ENCODE data around the gene EPS8L2.
A peak's percentile ranks its signal among the peaks of the same experiment; 100 is the strongest.

EPS8L2 gene

GRCh38 chr11:763073-763463 lies 57.0 kb downstream of the EPS8L2 start:
- no peak for DNase-seq (ENCODE audit: low read depth)

- no peak for DNase-seq (ENCODE audit: low read depth)
Measured at GRCh38 chr11:763549-764321, 57.7 kb downstream of the EPS8L2 start.

- no peak for DNase-seq (ENCODE audit: low read depth)
Measured at GRCh38 chr11:764322-765024, 58.4 kb downstream of the EPS8L2 start.

DNA sequence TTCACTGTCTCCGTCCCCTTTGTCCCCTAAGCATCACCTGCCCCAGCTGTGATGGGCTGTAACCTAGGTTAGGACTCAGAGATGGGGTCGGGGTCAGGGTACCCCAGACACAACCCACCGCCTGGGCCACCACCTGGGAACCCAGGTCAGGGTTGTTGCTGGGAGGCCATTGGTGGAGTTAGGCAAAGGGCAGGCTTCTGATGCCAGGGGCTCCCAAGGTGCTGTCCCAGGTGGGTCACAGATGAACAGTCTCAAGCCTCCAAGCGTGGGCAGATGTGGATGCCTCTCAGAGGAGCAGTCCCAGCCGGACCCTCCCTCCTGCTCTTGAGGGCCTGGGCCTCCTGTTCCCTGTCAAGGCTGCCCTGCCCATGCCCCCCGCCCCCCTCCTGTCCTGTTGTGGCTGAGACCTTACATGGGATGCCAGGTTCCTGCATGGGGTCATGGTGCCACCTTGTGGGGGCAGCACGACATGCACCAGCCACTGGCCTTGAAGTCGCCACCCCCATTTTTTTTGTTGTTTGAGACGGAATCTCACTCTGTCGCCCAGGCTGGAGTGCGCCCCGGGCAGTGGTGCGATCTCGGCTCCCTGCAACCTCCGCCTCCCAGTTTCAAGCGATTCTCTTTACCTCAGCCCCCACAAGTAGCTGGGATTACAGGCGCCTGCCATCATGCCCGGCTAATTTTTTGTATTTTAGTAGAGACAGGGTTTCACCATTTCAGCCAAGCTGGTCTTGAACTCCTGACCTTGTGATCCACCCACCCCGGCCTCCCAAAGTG lies 59.2 kb downstream of the EPS8L2 start:
- DNase-seq (ENCODE audit: low read depth): peak; percentile 39

- DNase-seq (ENCODE audit: low read depth): no peak
Measured at GRCh38 chr11:765802-766091, 59.7 kb downstream of the EPS8L2 start.

DNA sequence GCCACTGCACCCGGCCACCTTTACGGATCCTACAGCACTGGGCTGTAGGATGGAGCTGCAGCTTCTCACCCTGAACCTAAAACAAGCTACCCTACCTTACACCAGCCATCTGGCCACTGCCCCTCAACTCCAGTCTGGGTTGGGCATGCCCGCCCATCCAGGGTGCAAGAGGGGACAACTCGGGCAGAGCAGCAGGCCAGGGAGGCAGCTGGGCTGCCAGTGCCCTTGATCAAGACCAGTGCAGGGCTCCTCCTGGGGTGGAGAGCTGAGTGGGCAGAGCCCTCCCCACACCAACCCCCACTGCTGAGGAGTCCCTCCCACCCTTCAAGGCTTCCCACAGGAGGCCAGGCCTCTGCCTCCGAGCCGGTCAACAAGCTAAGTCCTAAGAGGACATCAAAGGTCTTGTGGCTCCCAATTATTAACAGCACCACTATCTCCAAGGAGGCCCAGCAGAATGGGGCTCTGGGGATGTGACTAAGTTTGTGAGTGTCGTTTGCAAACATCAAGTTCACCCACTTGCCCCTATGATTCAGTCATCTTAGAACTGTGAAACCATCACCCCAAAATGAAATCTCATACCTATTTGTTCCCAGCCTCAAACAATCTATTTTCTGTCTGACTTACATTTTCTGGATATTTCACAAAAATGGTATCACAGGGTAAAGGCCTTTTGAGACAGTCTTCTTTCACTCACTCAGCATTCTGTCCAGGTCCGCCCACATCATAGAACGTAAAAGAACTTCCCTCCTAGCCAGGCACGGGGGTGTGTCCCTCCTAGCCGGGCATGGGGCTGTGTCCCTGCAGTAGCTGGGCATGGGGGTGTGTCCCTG lies 60.3 kb downstream of the EPS8L2 start:
- DNase-seq (ENCODE audit: low read depth): no peak

- no peak for DNase-seq (ENCODE audit: low read depth)
Measured at GRCh38 chr11:766936-767210, 60.8 kb downstream of the EPS8L2 start.

- no peak for DNase-seq (ENCODE audit: low read depth)
Measured at GRCh38 chr11:767238-767637, 61.2 kb downstream of the EPS8L2 start.

DNA sequence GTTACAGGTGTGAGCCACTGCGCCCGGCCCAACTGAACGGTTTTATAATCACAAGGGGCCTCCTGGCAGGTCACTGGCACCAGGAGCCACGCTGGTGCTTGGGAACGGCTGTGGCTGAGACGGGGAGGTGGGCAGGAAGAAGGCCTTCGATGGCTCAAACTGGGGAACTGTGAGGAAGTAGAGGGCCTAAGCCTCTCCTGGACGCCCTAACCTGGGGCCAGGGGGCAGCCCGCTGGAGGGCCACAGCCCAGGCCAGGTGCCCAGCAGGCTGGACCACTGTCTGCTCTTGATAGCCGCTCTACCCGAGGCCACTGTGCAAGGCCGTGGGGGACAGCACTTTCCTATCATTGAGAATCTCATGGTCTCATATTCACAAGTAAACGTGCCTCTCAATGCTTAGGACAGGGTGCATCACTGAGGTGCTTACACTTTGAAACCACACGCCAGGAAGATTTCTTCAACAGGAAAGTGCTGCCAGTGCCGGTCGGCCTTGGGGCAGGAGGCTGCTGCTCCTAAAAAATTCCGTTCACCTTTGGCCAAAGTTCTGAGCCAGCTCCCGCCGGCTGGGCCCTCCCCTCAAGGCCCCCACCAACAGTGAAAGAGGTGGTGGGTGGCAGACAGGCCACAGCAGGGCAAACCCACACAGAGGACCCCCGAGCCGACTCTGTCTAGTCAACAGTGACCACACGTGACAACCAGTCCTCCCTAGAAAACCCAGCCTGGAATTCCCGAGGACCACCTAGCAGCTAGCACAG lies 64.0 kb downstream of the EPS8L2 start:
- no peak for DNase-seq (ENCODE audit: low read depth)

- no peak for DNase-seq (ENCODE audit: low read depth)
Measured at GRCh38 chr11:770642-771616, 64.9 kb downstream of the EPS8L2 start.

- DNase-seq (ENCODE audit: low read depth): no peak
Measured at GRCh38 chr11:771617-772204, 65.7 kb downstream of the EPS8L2 start.

DNA sequence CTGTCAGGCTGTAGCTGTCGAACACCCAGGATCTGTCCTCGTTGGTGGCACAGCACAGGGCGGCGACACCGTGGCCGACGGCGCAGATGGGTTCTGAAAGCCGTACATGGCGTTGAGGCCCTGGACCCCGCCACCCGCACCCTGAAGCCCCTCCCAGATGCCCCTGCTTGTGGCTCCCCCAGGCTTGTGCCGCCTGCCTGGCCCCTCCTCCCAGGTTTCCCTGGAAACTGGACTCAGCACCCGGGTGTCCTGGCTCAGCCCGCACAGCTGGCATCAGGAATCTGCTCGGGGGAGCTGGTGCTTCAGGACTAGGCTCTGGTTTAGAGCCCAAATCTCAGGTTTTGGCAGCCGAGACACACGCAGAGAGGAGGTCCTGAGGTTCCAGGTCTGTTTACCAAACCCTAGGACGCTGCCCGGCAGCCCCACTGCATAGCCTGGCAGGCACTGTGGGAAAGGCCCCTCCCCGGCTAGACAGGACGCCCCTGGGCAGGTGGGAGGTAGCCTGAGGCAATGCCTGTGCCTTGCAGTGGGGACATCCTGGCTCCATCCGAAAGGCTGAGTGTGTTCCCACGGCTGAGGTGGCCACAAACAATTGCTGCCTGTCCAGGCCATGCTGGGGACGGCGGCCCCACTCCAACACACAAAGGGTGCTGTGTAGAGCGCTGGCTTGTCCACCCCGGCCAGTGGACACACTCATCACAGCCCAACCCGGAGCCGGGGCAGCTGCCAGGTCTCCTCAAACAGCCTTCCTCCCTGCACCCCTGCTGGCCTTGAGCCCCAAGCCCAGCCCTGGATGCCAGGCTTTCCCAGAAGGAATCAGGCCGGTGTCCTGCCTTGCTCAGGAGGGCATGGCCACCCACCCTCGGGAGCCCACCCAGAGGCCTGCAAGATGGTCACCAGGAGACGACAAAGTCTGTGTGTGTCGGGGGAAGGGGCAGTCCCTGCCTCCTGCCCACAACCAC lies 66.7 kb downstream of the EPS8L2 start:
- no peak for DNase-seq (ENCODE audit: low read depth)

GRCh38 chr11:773425-773824 lies 67.4 kb downstream of the EPS8L2 start:
- no peak for DNase-seq (ENCODE audit: low read depth)

DNA sequence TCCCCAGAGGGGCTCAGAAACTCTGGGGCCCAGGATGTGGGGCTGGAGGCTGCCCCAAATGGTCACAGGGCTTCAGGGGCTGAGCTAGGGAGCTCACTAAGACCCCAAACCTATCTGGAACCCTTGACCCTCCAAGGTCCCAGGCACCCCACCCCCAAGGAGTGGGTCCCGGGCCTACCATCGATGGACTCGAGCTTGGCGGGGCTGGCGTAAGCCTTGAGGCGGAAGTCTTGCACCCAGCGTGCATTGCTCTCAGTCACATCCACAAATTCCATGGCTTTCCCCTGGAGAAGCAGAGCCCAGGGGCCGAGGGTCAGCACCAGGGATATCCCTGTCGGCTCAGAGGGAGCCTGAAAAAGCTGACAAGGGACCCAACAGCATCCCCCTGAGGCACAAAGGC lies 67.8 kb downstream of the EPS8L2 start:
- no peak for DNase-seq (ENCODE audit: low read depth)

DNA sequence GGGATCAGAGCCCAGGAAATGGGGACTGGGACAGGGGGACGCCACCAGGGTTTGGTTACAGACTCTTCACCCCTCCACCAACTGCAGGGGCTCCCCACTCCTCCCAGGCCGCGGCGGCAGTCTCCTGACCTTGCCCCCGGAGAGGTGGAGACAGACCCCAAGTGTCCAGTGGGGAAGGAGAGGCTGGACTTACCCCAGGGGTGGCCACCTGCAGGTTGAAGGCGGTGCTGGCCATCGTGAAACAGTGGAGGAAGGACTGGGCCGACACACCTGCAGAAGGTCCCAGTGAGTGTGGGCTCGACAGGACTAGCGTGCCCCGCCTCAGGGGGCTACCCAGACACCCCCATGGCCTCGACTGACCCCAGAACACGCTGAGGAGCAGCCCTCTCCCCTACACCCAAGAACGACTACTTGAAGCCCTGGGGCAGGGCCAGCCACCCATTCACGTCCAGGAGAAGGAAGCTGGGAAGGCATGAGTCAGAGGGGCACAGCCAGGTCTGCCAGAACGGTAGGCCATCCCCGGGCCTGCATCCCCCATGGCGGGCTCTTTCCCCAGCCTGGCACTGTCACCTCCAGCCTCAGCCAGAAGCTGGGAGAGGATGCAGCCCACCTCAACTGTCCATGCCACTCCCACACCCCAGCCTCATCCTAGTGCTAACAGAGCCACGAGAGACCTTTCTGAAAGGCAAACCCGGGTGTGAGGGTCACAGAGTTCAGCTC lies 69.0 kb downstream of the EPS8L2 start:
- DNase-seq (ENCODE audit: low read depth): no peak

DNA sequence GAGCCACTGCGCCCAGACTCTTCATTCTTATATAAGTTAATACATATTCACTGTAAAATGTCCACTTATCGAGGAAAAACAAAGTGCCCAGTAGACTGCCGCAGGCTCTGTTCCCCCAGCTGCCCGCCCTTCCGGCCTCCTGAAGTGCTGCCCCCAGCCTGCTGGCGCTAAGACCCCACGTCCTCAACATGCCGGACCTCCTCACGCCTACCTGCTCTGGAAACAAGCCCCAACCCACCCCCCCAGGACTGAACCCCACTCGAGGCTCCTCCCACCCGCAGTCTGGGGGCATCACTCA lies 70.2 kb downstream of the EPS8L2 start:
- DNase-seq (ENCODE audit: low read depth): no peak

- DNase-seq (ENCODE audit: low read depth): no peak
Measured at GRCh38 chr11:776561-777287, 70.7 kb downstream of the EPS8L2 start.
